OCI-LY1 (cell line): ENCODE data around the gene OR2W1.

ENCODE experiments used
- EZH2 ChIP-seq: fragments of 200-600 bp; sonication (generic), shearing (Covaris generic); IDR thresholded peaks from 2 replicates; pipeline ENCODE4 v1.8.0; 2017; ENCODE audit warnings: borderline replicate concordance, mixed run types, mild to moderate bottlenecking, antibody characterized with exemption, low read length, moderate library complexity, mixed read lengths
- TF ChIP-seq, protein P1 (sequence below): fragments of 200-600 bp; sonication (generic), shearing (Covaris generic); IDR thresholded peaks from 2 replicates; pipeline ENCODE4 v1.5.1; 2017; ENCODE audit warnings: mild to moderate bottlenecking, antibody characterized with exemption, low read length, moderate library complexity, mixed read lengths

DNA sequence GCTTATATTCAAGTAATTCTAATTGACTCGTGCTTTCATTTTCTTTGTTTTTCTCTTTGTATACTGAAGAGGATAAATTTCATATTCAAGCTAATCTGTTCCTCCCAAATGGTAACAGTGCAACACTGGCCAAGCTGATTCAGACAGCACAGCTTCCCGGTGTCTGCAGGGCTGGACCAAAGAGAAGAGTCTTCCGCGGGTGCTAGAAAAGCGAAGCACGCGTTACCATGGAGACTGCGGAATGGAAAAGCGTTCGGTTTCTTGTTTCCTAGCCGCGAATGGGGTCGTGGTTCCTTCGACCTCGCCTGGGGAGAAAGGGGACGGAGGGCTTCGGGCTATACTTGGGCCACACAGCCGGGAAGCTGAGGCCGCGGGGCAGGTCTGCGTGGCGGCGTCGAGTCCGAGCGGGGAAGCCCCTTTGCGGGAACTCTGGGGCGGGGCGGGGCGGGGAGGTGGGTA, 33.7 kb downstream of the OR2W1 start:
- TF ChIP-seq, protein P1, sequence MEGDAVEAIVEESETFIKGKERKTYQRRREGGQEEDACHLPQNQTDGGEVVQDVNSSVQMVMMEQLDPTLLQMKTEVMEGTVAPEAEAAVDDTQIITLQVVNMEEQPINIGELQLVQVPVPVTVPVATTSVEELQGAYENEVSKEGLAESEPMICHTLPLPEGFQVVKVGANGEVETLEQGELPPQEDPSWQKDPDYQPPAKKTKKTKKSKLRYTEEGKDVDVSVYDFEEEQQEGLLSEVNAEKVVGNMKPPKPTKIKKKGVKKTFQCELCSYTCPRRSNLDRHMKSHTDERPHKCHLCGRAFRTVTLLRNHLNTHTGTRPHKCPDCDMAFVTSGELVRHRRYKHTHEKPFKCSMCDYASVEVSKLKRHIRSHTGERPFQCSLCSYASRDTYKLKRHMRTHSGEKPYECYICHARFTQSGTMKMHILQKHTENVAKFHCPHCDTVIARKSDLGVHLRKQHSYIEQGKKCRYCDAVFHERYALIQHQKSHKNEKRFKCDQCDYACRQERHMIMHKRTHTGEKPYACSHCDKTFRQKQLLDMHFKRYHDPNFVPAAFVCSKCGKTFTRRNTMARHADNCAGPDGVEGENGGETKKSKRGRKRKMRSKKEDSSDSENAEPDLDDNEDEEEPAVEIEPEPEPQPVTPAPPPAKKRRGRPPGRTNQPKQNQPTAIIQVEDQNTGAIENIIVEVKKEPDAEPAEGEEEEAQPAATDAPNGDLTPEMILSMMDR: no peak
- TF ChIP-seq EZH2: no peak
